ENCODE measurements around the gene CCDC6. TPM values are rescaled to one million over a fixed set of nuclear protein-coding genes. Genes with fewer than 3 reads are reported as not detected.

The CCDC6 gene
- total RNA-seq, 1 experiment from 2014 or later = 116 TPM

- no peaks in the 10 kb centered on the region for H3K4me1 Mint-ChIP-seq (ENCODE audit: low read depth, unreplicated experiment)
- no peaks in the 10 kb centered on the region for H3K36me3 ChIP-seq (ENCODE audit: control insufficient read depth, insufficient read depth, low read length)
- TF ChIP-seq, protein P1, sequence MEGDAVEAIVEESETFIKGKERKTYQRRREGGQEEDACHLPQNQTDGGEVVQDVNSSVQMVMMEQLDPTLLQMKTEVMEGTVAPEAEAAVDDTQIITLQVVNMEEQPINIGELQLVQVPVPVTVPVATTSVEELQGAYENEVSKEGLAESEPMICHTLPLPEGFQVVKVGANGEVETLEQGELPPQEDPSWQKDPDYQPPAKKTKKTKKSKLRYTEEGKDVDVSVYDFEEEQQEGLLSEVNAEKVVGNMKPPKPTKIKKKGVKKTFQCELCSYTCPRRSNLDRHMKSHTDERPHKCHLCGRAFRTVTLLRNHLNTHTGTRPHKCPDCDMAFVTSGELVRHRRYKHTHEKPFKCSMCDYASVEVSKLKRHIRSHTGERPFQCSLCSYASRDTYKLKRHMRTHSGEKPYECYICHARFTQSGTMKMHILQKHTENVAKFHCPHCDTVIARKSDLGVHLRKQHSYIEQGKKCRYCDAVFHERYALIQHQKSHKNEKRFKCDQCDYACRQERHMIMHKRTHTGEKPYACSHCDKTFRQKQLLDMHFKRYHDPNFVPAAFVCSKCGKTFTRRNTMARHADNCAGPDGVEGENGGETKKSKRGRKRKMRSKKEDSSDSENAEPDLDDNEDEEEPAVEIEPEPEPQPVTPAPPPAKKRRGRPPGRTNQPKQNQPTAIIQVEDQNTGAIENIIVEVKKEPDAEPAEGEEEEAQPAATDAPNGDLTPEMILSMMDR (IDR thresholded peaks at IDR 0.05; ENCODE audit: insufficient read depth in 1 of 2, low read depth in 1 of 2, low read length in 1 of 2, severe bottlenecking in 1 of 2, unreplicated experiment in 1 of 2) = no peak
- H3K27ac Mint-ChIP-seq (ENCODE audit: unreplicated experiment) = no peak overlapping the region
- no peaks in the 10 kb centered on the region for H3K27me3 ChIP-seq (replicated peaks; ENCODE audit: control insufficient read depth, insufficient read depth, low read length)
- H3K9me3 ChIP-seq = no peaks in the 10 kb centered on the region
- ChIA-PET CTCF (no interaction called here), POLR2A (no interaction called here)
- peaks cover 16% of the 10 kb centered on the region for H3K27me3 Mint-ChIP-seq (ENCODE audit: insufficient read depth, unreplicated experiment)
- no peak for DNase-seq
- H3K4me3 Mint-ChIP-seq (ENCODE audit: unreplicated experiment) = no peak overlapping the region
- no peaks in the 10 kb centered on the region for H3K36me3 Mint-ChIP-seq (ENCODE audit: insufficient read depth, unreplicated experiment)
- H3K9me3 Mint-ChIP-seq (ENCODE audit: unreplicated experiment) = peaks cover 10% of the 10 kb centered on the region
- BruUV-seq (replicated peaks) = no TSS peak
- no peaks in the 10 kb centered on the region for H3K4me1 ChIP-seq
- H3K4me3 ChIP-seq (ENCODE audit: low read depth, low read length) = no peak overlapping the region
- intact Hi-C loops (cut with micrococcal nuclease; ENCODE audit: unreplicated experiment) = no loop called here
Measured at GRCh38 chr10:59754951-59755350, 151.4 kb downstream of the CCDC6 start.

DNA sequence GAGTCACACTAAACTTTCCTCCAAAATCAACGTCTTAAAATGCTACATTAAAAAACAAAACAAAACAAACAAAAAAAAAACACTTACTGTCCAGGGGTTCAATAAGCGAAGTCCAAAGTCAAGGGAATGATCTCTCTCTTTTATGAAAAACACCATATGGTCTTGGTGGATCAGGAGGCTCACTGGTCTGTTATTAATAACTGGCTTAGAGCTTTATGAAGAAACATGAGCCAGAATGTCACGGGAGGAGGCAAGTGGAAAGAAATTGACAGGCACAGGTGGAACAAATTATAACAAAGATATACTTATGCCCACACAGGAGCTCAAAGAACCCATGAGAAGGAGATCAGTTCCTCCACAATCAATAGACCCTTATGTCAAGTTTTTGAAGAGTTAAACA, 153.1 kb downstream of the CCDC6 start, which contains the start of gene MRLN:
MRLN (minus strand) TSS at position 189 of the 400 bp plus-strand sequence.
- Mint-ChIP-seq H3K4me3 (ENCODE audit: unreplicated experiment) (no peak within 1 kb of the TSS), H3K9me3 (ENCODE audit: unreplicated experiment) (peaks cover 4% of the 10 kb centered on the region), H3K27me3 (ENCODE audit: insufficient read depth, unreplicated experiment) (peaks cover 16% of the 10 kb centered on the region), H3K4me1 (ENCODE audit: low read depth, unreplicated experiment) (no peaks in the 10 kb centered on the region), H3K36me3 (ENCODE audit: insufficient read depth, unreplicated experiment) (no peaks in the 10 kb centered on the region), H3K27ac (ENCODE audit: unreplicated experiment) (no peak within 1 kb of the TSS)
- H3K9me3 ChIP-seq = no peaks in the 10 kb centered on the region; the same call in 1 of the 2 replicates
- no peak within 1 kb of the TSS for H3K4me3 ChIP-seq (ENCODE audit: low read depth, low read length)
- CTCF ChIA-PET = no interaction called here
- BruUV-seq (replicated peaks) = no TSS peak
- TF ChIP-seq, protein P1 (IDR thresholded peaks at IDR 0.05; ENCODE audit: insufficient read depth in 1 of 2, low read depth in 1 of 2, low read length in 1 of 2, severe bottlenecking in 1 of 2, unreplicated experiment in 1 of 2) = no peak
- no peaks in the 10 kb centered on the region for H3K27me3 ChIP-seq (replicated peaks; ENCODE audit: control insufficient read depth, insufficient read depth, low read length)
- intact Hi-C loops (cut with micrococcal nuclease; ENCODE audit: unreplicated experiment) = no loop called here
- H3K4me1 ChIP-seq = no peaks in the 10 kb centered on the region
- POLR2A ChIA-PET = no interaction called here
- no peak for DNase-seq
- H3K36me3 ChIP-seq (ENCODE audit: control insufficient read depth, insufficient read depth, low read length) = no peaks in the 10 kb centered on the region

DNA sequence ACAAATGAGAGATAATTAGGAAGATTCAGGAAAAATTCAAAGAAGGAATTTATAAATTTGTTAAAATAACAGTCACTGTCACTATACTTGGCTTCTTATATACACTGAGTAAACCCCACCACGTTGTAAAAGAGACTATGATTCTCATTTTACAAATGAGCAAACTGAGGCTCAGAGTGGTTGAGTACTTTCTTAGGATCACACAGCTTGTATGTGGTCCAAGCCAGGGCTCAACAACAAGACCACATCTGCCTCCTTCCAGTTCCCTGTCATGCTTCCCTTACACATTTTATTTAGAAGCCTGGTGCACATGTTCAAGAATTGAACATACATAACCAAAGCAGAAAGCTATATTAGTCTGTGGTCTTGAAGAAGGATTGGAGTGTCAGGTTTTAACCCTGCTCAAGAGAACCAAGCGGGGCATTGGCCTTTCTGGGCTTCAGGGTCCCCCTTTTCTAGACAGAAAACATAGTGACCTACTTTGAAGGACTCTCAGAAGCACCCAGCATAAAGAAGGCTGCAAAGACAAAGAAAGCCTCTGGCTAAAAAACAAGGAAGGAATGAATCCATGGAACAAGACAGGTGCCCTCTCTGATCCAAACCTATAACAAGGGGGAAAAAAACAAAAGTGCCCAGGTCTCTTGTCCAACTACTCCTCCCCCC, 153.9 kb downstream of the CCDC6 start:
- H3K9me3 Mint-ChIP-seq (ENCODE audit: unreplicated experiment) = peaks cover 10% of the 10 kb centered on the region
- intact Hi-C loops (cut with micrococcal nuclease; ENCODE audit: unreplicated experiment) = no loop called here
- no peaks in the 10 kb centered on the region for H3K4me1 Mint-ChIP-seq (ENCODE audit: low read depth, unreplicated experiment)
- Histone ChIP-seq H3K27me3 (replicated peaks; ENCODE audit: control insufficient read depth, insufficient read depth, low read length) (no peaks in the 10 kb centered on the region), H3K9me3 (no peaks in the 10 kb centered on the region; the same call in 1 of the 2 replicates), H3K4me1 (no peaks in the 10 kb centered on the region), H3K36me3 (ENCODE audit: control insufficient read depth, insufficient read depth, low read length) (no peaks in the 10 kb centered on the region), H3K4me3 (ENCODE audit: low read depth, low read length) (no peak overlapping the region)
- POLR2A ChIA-PET = no interaction called here
- H3K4me3 Mint-ChIP-seq (ENCODE audit: unreplicated experiment) = no peak overlapping the region
- no TSS peak for BruUV-seq (replicated peaks)
- TF ChIP-seq, protein P1 (IDR thresholded peaks at IDR 0.05; ENCODE audit: insufficient read depth in 1 of 2, low read depth in 1 of 2, low read length in 1 of 2, severe bottlenecking in 1 of 2, unreplicated experiment in 1 of 2) = no peak
- peaks cover 16% of the 10 kb centered on the region for H3K27me3 Mint-ChIP-seq (ENCODE audit: insufficient read depth, unreplicated experiment)
- no peak overlapping the region for H3K27ac Mint-ChIP-seq (ENCODE audit: unreplicated experiment)
- CTCF ChIA-PET = no interaction called here
- DNase-seq = no peak
- H3K36me3 Mint-ChIP-seq (ENCODE audit: insufficient read depth, unreplicated experiment) = no peaks in the 10 kb centered on the region

Data from Caco-2 (cell line).